Testis (tissue), 3 donors: ENCODE results near the gene GGTLC3. TPM values are rescaled to one million over a fixed set of nuclear protein-coding genes. Genes with fewer than 3 reads are reported as not detected.
"Not testable (repeated sequence)": the region's sequence is repeated elsewhere in the genome, so short reads cannot be mapped to it uniquely, and the experiment has no call there.

Experiments used
- DNase-seq: peaks from one replicate; pipeline ENCODE4 v3.0.0-alpha.2; 2019
- H3K27ac ChIP-seq, 2 donors: fragments of 200-600 bp; sonication (generic); one replicate each; pipeline ENCODE4 v1.5.1; 2019
- H3K27me3 ChIP-seq: fragments of 200-600 bp; sonication (generic); one replicate; pipeline ENCODE4 v1.5.1; 2019
- H3K36me3 ChIP-seq: fragments of 200-600 bp; sonication (generic); one replicate; pipeline ENCODE4 v1.5.1; 2017; ENCODE audit warnings: low read depth; ENCODE audit errors: missing control alignments
- H3K4me1 ChIP-seq: fragments of 200-600 bp; sonication (generic); one replicate; pipeline ENCODE4 v1.5.1; 2019
- H3K4me3 ChIP-seq, 2 donors: fragments of 200-600 bp; sonication (generic); one replicate each; pipeline ENCODE4 v1.5.1; 2017 to 2019
- H3K9me3 ChIP-seq: fragments of 200-600 bp; sonication (generic); one replicate; pipeline ENCODE4 v1.5.1; 2017
- WGBS, 2 donors: methylation state at CpG; one replicate each; pipeline ENCODE4 v1.1.5; 2018; 5-methylcytosine and 5-hydroxymethylcytosine counted together
- intact Hi-C: fragments of 100-400 bp; cut with DNase I; formaldehyde crosslinking; loops from one replicate; pipeline ENCODE4 v1.15.1; 2023; ENCODE audit warnings: low total_unique reads
- polyA plus RNA-seq: library from polyadenylated mRNA; stranded (reverse); fragments of 350-450 nt; fragmentation: Illumina TruSeq; extraction: RNeasy Lipid Tissue Mini Kit (QIAGEN cat#74804); gene quantifications from one replicate; pipeline ENCODE4 v1.2.3, GENCODE V29; 2014; ENCODE audit warnings: low read depth, low replicate concordance; ENCODE audit not compliant: insufficient read depth
- total RNA-seq, 2 donors: library from RNA; depleted of rRNA; stranded (reverse); fragments of >200 nt; gene quantifications; one replicate each; pipeline ENCODE4 v1.2.3, GENCODE V29; 2016

GGTLC3 gene
- total and polyA plus RNA-seq, 3 donors from 2014 or later = 0.68 to 1.5 TPM; not detected in 1

GRCh38 chr22:18539994-18540393 lies 22.0 kb upstream of the GGTLC3 start:
- H3K36me3 ChIP-seq, H3K27me3 ChIP-seq, DNase-seq, H3K4me1 ChIP-seq, H3K9me3 ChIP-seq, H3K27ac ChIP-seq, intact Hi-C loops, H3K4me3 ChIP-seq: not testable (repeated sequence)
- no CpG with 5 or more reads among the region's 6 CpGs for WGBS, 2 donors

DNA sequence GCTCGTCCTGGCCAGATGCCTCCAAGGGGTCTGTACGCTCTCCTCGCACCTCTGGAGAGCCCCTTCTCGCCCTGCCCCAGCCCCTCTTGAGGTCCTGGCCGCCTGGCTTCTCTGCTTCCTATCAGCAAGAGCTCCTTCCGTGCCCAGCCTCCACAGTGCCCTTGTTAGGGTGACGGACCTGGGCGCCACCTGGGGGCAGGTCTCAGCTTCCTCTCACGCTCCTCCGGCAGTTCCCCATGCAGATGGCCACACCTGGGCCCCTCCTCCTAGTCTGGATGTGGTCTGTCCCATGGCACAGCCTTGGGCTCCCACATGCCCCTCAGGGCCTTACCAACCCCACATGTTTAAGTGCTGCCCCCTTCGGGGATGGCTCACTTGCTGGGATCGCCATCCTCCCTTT lies 16.4 kb upstream of the GGTLC3 start:
- H3K27ac ChIP-seq, H3K27me3 ChIP-seq, DNase-seq, intact Hi-C loops, H3K36me3 ChIP-seq, H3K4me3 ChIP-seq, H3K4me1 ChIP-seq, H3K9me3 ChIP-seq: not testable (repeated sequence)
- 100% methylated on average over 2 of the region's 12 CpGs; no CpG with 5 or more reads in 1 of the 2 donors for WGBS, 2 donors

- intact Hi-C loops, H3K9me3 ChIP-seq, H3K27ac ChIP-seq, DNase-seq, H3K36me3 ChIP-seq, H3K4me1 ChIP-seq, H3K4me3 ChIP-seq, H3K27me3 ChIP-seq: not testable (repeated sequence)
- WGBS, 2 donors = no CpG with 5 or more reads among the region's 11 CpGs
Observed at GRCh38 chr22:18533633-18534032, 15.7 kb upstream of the GGTLC3 start.

DNA sequence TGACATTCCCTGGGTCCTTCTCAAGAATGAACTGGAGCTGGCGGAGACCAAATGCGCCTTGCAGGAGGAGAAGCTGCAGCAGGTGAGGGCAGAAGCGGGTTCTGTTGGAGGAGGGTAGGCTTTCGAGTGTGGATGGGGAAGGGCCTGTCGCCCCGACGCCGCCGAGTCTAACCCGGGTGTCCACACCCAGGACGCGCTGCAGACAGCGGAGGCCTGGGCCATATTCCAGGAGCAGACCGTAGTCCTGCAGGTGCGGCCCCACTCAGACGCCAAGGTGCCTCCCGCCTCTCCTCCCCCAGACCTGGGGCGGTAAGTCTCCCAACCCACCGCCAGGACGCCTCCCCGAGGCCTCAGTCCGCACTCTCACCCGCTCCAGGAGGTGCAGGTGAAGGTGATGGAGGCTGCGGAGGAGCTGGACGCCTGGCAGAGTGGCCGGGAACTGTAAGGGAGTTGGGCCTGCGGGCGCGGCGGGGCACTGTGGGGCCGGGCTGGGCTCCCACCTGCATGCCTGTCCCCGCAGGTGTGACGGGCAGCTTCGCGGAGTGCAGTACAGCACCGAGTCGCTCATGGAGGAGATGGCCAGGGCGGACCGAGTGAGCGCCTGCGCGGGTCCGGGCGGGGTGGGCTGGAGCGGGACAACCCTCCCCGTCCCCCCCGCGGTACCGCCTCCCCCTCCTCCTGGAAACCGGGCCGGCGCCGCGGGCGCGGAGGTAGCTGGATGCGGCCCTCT lies 11.6 kb upstream of the GGTLC3 start:
- H3K9me3 ChIP-seq, H3K4me1 ChIP-seq, H3K27me3 ChIP-seq, DNase-seq, H3K27ac ChIP-seq, intact Hi-C loops, H3K36me3 ChIP-seq, H3K4me3 ChIP-seq: not testable (repeated sequence)
- no CpG with 5 or more reads among the region's 57 CpGs for WGBS, 2 donors

- H3K9me3 ChIP-seq, intact Hi-C loops, H3K36me3 ChIP-seq, H3K4me1 ChIP-seq, H3K4me3 ChIP-seq, H3K27ac ChIP-seq, H3K27me3 ChIP-seq: not testable (repeated sequence)
- WGBS, 2 donors = no CpG with 5 or more reads among the region's 66 CpGs
- peak; percentile 78 for DNase-seq
Observed at GRCh38 chr22:18528597-18529415, 10.8 kb upstream of the GGTLC3 start.

DNA sequence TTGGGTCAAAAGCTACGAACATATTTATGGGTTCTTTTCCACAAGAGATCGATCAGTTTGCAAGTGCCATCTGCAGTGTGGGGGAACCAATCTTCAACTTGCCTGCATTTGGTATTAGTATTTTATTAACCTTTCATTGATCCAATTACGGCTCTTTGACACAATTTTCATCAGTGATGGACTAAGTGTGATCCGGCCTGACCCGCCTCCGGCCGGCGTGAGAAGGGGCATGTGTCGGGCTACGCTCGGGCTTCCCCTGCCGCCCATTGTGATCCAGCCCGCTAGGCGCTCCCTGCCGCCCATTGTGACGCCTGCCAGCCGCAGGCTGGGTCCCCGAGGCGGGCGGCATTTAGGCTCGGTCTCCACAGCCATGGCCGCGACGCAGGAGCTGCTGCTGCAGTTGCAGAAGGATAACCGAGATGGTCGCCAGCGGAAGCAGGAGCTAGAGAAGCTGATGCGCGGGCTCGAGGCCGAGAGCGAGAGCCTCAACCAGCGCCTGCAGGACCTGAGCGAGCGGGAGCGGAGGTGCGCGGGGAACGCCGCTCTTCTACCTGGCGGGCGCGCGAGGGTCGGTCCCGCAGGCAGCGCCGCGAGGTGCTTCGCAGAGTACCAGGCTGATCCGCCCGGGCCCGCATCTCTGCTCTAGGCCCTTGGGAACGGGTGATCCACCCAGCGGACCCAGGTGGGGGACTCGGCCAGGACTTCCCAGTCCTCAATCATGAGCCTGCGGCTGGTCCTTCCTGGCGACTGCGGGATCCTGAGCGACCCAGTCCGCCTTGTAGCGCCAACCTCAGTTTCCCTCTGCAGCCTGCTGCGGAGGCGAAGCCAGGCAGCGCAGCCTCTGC lies 10.0 kb upstream of the GGTLC3 start, which contains the start of gene TMEM191B:
TSS of gene TMEM191B (plus strand) at position 51 of the 845 bp plus-strand sequence. CDS start at position 230, 179 bp downstream.
- H3K9me3 ChIP-seq, H3K4me3 ChIP-seq, H3K4me1 ChIP-seq, H3K36me3 ChIP-seq, intact Hi-C loops, H3K27ac ChIP-seq, H3K27me3 ChIP-seq, DNase-seq: not testable (repeated sequence)
- WGBS, 2 donors = no CpG with 5 or more reads among the region's 65 CpGs

GRCh38 chr22:18523328-18523727 lies 5.4 kb upstream of the GGTLC3 start:
- H3K4me1 ChIP-seq, H3K36me3 ChIP-seq, H3K9me3 ChIP-seq, H3K27me3 ChIP-seq, H3K4me3 ChIP-seq, DNase-seq, H3K27ac ChIP-seq, intact Hi-C loops: not testable (repeated sequence)
- WGBS, 2 donors = no CpG with 5 or more reads among the region's 4 CpGs

DNA sequence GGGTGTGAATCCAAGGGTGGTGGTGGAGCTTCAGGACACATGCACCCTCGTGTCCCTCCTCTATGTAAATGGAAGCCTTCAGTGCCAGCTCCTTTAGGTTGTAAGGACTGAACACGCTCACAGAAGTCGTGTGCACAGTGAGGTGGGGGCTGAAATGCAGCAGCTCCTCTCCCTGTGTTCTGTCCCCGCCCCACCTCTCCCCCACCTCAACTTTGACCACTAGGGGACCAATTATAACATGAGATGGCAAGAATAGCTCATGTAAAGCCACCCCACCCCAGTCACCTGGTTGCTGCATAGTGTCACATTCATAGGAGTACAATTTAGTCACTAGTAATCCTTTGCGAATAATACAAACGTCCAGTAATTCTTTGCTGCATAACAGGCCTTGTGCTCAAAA lies 4.8 kb upstream of the GGTLC3 start:
- H3K4me1 ChIP-seq, intact Hi-C loops, DNase-seq, H3K27me3 ChIP-seq, H3K4me3 ChIP-seq, H3K9me3 ChIP-seq, H3K27ac ChIP-seq, H3K36me3 ChIP-seq: not testable (repeated sequence)
- no CpG with 5 or more reads among the region's 6 CpGs for WGBS, 2 donors

GRCh38 chr22:18513454-18513853 lies 4.5 kb downstream of the GGTLC3 start:
- H3K36me3 ChIP-seq, H3K27me3 ChIP-seq, DNase-seq, H3K4me3 ChIP-seq, H3K9me3 ChIP-seq, H3K27ac ChIP-seq, intact Hi-C loops, H3K4me1 ChIP-seq: not testable (repeated sequence)
- WGBS, 2 donors = 70% methylated on average over 6 of the region's 10 CpGs; no CpG with 5 or more reads in 1 of the 2 donors

DNA sequence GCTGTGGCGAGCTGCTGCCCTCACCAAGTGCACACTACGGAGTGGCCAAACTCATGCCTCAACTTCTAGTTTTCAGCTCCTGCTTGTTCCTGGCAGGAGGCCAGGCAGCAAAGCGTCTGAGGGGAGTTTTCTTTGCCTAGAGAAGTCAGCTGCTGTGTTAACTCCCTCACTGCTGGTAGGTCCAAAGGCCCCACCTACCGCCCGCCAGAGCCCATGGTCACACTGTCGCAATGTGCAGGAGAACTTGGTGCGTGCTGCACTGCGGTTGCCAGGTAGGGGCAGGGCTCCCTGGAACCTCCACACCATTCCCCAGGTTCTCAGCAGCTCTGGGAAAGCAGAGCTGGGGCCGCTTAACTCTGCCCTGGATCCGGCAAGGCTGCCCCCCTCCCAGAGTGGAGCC lies 5.6 kb downstream of the GGTLC3 start:
- H3K36me3 ChIP-seq, DNase-seq, H3K27ac ChIP-seq, H3K4me1 ChIP-seq, H3K4me3 ChIP-seq, H3K27me3 ChIP-seq, H3K9me3 ChIP-seq, intact Hi-C loops: not testable (repeated sequence)
- no CpG with 5 or more reads among the region's 10 CpGs for WGBS, 2 donors

- H3K27ac ChIP-seq, H3K4me3 ChIP-seq, intact Hi-C loops, H3K36me3 ChIP-seq, DNase-seq, H3K27me3 ChIP-seq, H3K4me1 ChIP-seq, H3K9me3 ChIP-seq: not testable (repeated sequence)
- WGBS, 2 donors = 80 to 83% methylated on average over 6 of the region's 6 CpGs
Observed at GRCh38 chr22:18511327-18511726, 6.6 kb downstream of the GGTLC3 start.
